Kidney (tissue), 14 donors: ENCODE data around the gene COX7B. TPM values are rescaled to one million over a fixed set of nuclear protein-coding genes. Genes with fewer than 3 reads are reported as not detected.
"Not testable (repeated sequence)": the region's sequence is repeated elsewhere in the genome, so short reads cannot be mapped to it uniquely, and the experiment has no call there.

Experiments used
- DNase-seq, 5 donors: peaks; one replicate each; pipeline ENCODE4 v3.0.0-alpha.2; 2013 to 2020
- FAIRE-seq: peaks from 2 replicates; lab custom pipeline; 2012; peaks lifted over from hg19 to GRCh38; lab: Jason Lieb, UNC
- H3K27ac ChIP-seq, 2 donors: one replicate each; pipeline ENCODE4 v1.7.0; 2013; ENCODE audit warnings: low read depth in 2 of 2, low read length in 2 of 2, inconsistent platforms in 1 of 2
- H3K27me3 ChIP-seq: one replicate; pipeline ENCODE4 v1.7.1; 2013; ENCODE audit warnings: low read length, inconsistent platforms; ENCODE audit not compliant: control insufficient read depth, insufficient read depth
- H3K36me3 ChIP-seq, 3 donors: one replicate each; pipeline versions ENCODE4 v1.7.0 to v1.7.1; 2013; ENCODE audit warnings: low read length in 3 of 3, control low read depth in 1 of 3, inconsistent platforms in 1 of 3; ENCODE audit not compliant: insufficient read depth in 3 of 3, control insufficient read depth in 2 of 3
- H3K4me1 ChIP-seq, 3 donors: one replicate each; pipeline versions ENCODE4 v1.7.0 to v1.7.1; 2013; ENCODE audit warnings: low read length in 3 of 3, inconsistent platforms in 1 of 3, low read depth in 1 of 3; ENCODE audit not compliant: control insufficient read depth in 2 of 3, insufficient read depth in 2 of 3
- H3K4me3 ChIP-seq, 3 donors: one replicate each; pipeline versions ENCODE4 v1.7.0 to v1.8.1; 2013; ENCODE audit warnings: low read length in 3 of 3, control low read depth in 1 of 3, inconsistent platforms in 1 of 3
- H3K9ac ChIP-seq, 3 donors: one replicate each; pipeline versions ENCODE4 v1.7.0 to v1.7.1; 2013; ENCODE audit warnings: low read length in 3 of 3, control low read depth in 1 of 3, inconsistent platforms in 1 of 3
- H3K9me3 ChIP-seq, 3 donors: one replicate each; pipeline versions ENCODE4 v1.7.0 to v1.7.1; 2013; ENCODE audit warnings: low read length in 3 of 3, control low read depth in 1 of 3, inconsistent platforms in 1 of 3; ENCODE audit not compliant: control insufficient read depth in 2 of 3, insufficient read depth in 1 of 3
- intact Hi-C: fragments of 100-400 bp; cut with DNase I; formaldehyde crosslinking; loops from one replicate; pipeline ENCODE4 v1.11.1; 2022
- polyA plus RNA-seq: library from polyadenylated mRNA; stranded (reverse); fragments of 350-450 nt; fragmentation: Illumina TruSeq; extraction: RNeasy Lipid Tissue Mini Kit (QIAGEN cat#74804); gene quantifications from one replicate; pipeline ENCODE4 v1.2.3, GENCODE V29; 2014; ENCODE audit warnings: low read depth, low replicate concordance; ENCODE audit not compliant: insufficient read depth
- total RNA-seq: library from RNA; stranded (reverse); fragmentation: NEBNext Ultra II Directional; extraction: Animal tissue kit (Norgen Biotek cat#: 25700); gene quantifications from one replicate; pipeline ENCODE4 v1.2.1, GENCODE V29; 2021
- TF ChIP-seq, protein P1 (sequence below): IDR thresholded peaks from 3 replicates; pipeline ENCODE4 v1.5.1; 2012; ENCODE audit warnings: mild to moderate bottlenecking, moderate library complexity, borderline replicate concordance; ENCODE audit not compliant: insufficient read depth; ENCODE audit errors: extremely low read depth
- donor health status: control.
- donor health status: control.
- donor health status: control.
- donor health status: control.
- donor health status: control.
- donor health status: DM: yes; HTN: yes; CAD: no.
- donor health status: Normal renal cell carcinoma (clear cell type).

Gene COX7B
- total and polyA plus RNA-seq, 2 donors from 2014 or later = 233 to 1,977 TPM

DNA sequence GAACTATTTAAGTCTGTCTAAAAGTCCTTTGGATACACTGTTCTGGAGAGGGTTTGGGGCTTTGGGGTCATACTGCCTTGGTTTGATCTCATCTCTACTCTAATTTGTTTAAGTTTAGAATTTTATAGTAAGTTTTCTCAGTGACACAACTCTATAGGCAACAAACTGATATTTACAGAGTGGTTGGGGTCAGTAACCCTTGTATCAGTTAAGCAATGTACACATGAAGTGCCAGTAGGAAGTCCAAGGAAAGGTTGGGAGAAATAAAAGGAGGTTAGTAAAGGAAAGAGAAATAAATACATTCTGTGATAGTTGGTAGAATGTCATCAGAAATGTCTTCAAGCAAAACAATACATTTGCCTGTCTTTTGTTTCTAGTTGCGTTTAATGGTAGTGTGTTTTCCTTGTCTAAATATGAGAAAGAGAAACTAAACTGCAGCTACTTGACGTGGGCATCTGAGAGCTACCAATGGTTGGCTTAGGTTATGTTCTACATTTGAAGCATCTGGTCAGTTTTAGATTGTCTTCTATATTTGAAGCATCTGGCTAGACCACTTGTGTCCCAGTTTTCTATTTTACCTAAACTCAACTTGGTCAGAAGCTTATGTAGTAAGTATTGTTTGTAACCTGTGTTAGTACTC, 18.1 kb downstream of the COX7B start:
- H3K36me3 ChIP-seq = no peaks in the 10 kb centered on the region
- H3K27me3 ChIP-seq = no peaks in the 10 kb centered on the region
- H3K9ac ChIP-seq = no peak overlapping the region
- DNase-seq = no peak
- no peak for FAIRE-seq
- intact Hi-C loops = no loop called here
- no peak overlapping the region for H3K27ac ChIP-seq
- no peaks in the 10 kb centered on the region for H3K9me3 ChIP-seq
- no peaks in the 10 kb centered on the region for H3K4me1 ChIP-seq
- H3K4me3 ChIP-seq = no peak overlapping the region
- TF ChIP-seq, protein P1, sequence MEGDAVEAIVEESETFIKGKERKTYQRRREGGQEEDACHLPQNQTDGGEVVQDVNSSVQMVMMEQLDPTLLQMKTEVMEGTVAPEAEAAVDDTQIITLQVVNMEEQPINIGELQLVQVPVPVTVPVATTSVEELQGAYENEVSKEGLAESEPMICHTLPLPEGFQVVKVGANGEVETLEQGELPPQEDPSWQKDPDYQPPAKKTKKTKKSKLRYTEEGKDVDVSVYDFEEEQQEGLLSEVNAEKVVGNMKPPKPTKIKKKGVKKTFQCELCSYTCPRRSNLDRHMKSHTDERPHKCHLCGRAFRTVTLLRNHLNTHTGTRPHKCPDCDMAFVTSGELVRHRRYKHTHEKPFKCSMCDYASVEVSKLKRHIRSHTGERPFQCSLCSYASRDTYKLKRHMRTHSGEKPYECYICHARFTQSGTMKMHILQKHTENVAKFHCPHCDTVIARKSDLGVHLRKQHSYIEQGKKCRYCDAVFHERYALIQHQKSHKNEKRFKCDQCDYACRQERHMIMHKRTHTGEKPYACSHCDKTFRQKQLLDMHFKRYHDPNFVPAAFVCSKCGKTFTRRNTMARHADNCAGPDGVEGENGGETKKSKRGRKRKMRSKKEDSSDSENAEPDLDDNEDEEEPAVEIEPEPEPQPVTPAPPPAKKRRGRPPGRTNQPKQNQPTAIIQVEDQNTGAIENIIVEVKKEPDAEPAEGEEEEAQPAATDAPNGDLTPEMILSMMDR = no peak

GRCh38 chrX:77918568-77918967, 19.3 kb downstream of the COX7B start:
- intact Hi-C loops = no loop called here
- Histone ChIP-seq H3K27ac (no peak overlapping the region), H3K9ac (no peak overlapping the region), H3K36me3 (no peaks in the 10 kb centered on the region), H3K4me3 (no peak overlapping the region), H3K27me3 (no peaks in the 10 kb centered on the region), H3K9me3 (no peaks in the 10 kb centered on the region), H3K4me1 (no peaks in the 10 kb centered on the region)
- TF ChIP-seq, protein P1 = no peak
- FAIRE-seq = no peak
- DNase-seq = no peak

DNA sequence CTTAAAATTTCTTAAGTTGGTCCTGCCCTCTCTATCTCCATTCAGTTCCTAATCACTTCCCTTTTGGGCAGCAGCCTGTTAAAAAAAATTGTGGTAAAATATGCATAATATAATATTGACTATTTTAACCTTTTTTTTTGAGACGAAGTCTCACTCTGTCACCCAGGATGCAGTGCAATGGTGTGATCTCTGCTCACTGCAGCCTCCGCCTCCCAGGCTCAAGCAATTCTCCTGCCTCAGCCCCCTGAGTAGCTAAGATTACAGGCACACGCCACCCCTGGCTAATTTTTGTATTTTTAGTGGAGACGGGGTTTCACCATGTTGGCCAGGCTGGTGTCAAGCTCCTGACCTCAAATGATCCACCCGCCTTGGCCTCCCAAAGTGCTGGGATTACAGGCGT, 20.1 kb downstream of the COX7B start:
- FAIRE-seq, DNase-seq, H3K36me3 ChIP-seq, H3K27me3 ChIP-seq, H3K4me1 ChIP-seq, intact Hi-C loops, H3K9ac ChIP-seq, H3K4me3 ChIP-seq, H3K9me3 ChIP-seq, H3K27ac ChIP-seq: not testable (repeated sequence)

DNA sequence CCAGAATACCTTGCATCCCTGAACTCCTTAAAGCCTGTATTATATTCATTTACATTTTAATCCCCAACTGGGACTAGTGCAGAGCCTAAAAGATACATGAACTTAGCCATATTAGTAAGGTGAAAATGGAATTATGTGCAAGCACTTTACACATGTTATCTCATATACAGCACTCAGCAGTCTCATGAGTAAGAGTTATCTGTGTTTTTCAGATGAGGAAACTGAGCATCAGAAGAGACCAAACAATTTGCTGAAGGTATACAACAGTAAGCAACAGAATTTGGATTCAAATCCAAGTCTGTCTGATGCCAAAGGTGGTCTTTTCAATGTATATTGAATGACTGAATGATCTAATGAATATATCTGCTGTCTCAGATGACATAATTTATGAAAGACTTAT, 23.5 kb downstream of the COX7B start:
- Histone ChIP-seq H3K9me3 (no peaks in the 10 kb centered on the region), H3K4me1 (no peaks in the 10 kb centered on the region), H3K36me3 (no peaks in the 10 kb centered on the region), H3K4me3 (no peak overlapping the region), H3K9ac (no peak overlapping the region), H3K27me3 (no peaks in the 10 kb centered on the region), H3K27ac (no peak overlapping the region)
- intact Hi-C loops = no loop called here
- TF ChIP-seq, protein P1 = no peak
- FAIRE-seq (no peak), DNase-seq (no peak)
